Measurements from ENCODE around the gene ATP7B. TPM values are rescaled to one million over a fixed set of nuclear protein-coding genes. Genes with fewer than 3 reads are reported as not detected.

The ATP7B gene
- total and polyA plus RNA-seq, 7 donors = 0.60 to 8.1 (median 5.0) TPM

- Histone ChIP-seq H3K9me3 (no peaks in the 10 kb centered on the region), H3K4me3 (no peak overlapping the region), H3K27ac (peak overlapping the region in 1 of 4 donors; percentile 25), H3K4me1 (no peaks in the 10 kb centered on the region), H3K36me3 (peaks cover 0 to 5% (median 0%) of the 10 kb centered on the region in 4 donors), H3K27me3 (no peaks in the 10 kb centered on the region)
- no peak for DNase-seq
- intact Hi-C loops (cut with DNase I) = no loop called here
- TF ChIP-seq CTCF (IDR thresholded peaks at IDR 0.05) (no peak), EP300 (IDR thresholded peaks at IDR 0.05) (no peak), POLR2AphosphoS5 (IDR thresholded peaks at IDR 0.05) (no peak), POLR2A (IDR thresholded peaks at IDR 0.05) (no peak)
- WGBS, 2 donors = 83 to 87% methylated on average over 8 of the region's 8 CpGs
Observed at GRCh38 chr13:51967482-51968446, 43.5 kb downstream of the ATP7B start.

DNA sequence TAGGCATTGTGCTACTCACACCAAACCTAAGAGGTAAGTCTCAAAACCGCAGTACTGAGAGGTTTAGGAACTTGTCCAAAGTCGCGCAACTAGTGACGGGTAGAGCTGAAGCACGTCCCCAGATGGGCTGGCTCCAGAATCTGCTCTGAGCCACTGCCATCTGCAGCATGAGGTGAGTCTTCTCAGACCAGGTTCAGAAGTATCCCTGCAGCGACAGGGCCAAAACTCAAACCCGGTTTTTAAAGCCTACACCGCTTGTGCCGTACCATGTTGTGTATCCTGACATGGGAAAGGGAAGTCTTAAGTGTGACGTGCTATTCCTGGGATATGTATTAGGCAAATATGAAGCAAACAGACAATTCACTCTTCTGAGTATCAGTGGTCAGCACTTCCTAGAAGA lies 45.1 kb downstream of the ATP7B start:
- intact Hi-C loops (cut with DNase I) = no loop called here
- 94 to 95% methylated on average over 10 of the region's 10 CpGs for WGBS, 2 donors
- H3K27me3 ChIP-seq = no peaks in the 10 kb centered on the region

DNA sequence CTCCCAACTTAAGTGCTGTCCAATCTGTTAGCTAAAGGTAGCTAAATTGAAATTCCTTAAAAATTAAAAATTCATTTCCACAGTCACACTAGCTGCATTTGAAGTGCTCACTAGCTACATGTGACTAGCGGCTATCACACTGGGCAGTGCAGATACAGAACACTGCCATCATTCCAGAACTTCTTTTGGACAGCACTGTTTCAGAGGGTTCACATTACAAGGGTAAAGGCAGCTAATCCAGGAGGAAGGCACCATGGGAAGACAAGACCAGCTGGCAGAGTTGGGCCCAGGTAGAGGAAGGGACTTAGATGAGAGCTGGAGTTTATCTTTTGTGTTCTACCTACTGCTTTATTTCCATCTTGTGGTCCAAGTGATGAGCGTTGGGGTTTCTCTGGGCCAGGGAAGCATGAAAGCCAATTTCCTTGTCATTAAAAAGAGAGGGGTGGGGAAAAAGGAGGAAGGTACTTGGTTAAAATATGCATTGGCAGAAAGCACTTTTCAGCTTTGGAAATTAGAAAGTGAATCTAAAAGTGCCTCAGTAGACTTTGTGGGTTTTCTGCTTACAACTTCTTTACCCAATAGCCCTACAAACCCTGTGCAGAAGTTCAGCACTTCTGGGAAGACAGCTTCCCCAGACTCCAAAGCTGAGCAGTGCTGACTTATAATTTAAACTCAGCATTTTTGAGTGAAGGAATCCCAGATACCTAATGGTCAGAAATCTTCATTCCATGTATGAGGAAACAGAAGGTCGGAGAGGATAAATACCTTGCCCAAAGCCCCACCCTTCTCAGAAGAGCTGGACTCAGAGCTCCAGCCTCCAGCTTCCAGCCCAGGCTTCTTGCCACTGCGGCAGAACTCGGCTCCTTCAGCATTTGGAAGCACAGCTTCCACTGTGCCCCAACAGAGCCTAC lies 49.5 kb downstream of the ATP7B start:
- 49 to 80% methylated on average over 5 of the region's 5 CpGs for WGBS, 2 donors
- Histone ChIP-seq H3K4me1 (no peaks in the 10 kb centered on the region), H3K27ac (no peak overlapping the region), H3K36me3 (peaks cover 0 to 12% (median 0%) of the 10 kb centered on the region in 4 donors), H3K27me3 (no peaks in the 10 kb centered on the region), H3K9me3 (no peaks in the 10 kb centered on the region), H3K4me3 (no peak overlapping the region)
- no peak for DNase-seq
- intact Hi-C loops (cut with DNase I) = no loop called here
- no peak for TF ChIP-seq POLR2AphosphoS5 (IDR thresholded peaks at IDR 0.05)
- no peak for TF ChIP-seq POLR2A (IDR thresholded peaks at IDR 0.05)
- TF ChIP-seq EP300 (IDR thresholded peaks at IDR 0.05) = no peak
- no peak for TF ChIP-seq CTCF (IDR thresholded peaks at IDR 0.05)

More for the DNA sequence above, 45.1 kb downstream of the ATP7B start:
- no peak for DNase-seq
- no peaks in the 10 kb centered on the region for H3K9me3 ChIP-seq
- H3K4me1 ChIP-seq = no peaks in the 10 kb centered on the region
- no peak for TF ChIP-seq POLR2A (IDR thresholded peaks at IDR 0.05)
- TF ChIP-seq EP300 (IDR thresholded peaks at IDR 0.05) = no peak
- TF ChIP-seq POLR2AphosphoS5 (IDR thresholded peaks at IDR 0.05) = no peak
- no peak for TF ChIP-seq CTCF (IDR thresholded peaks at IDR 0.05)
- no peak overlapping the region for H3K4me3 ChIP-seq
- H3K36me3 ChIP-seq = peaks cover 0 to 9% (median 0%) of the 10 kb centered on the region in 4 donors
- H3K27ac ChIP-seq = no peak overlapping the region

DNA sequence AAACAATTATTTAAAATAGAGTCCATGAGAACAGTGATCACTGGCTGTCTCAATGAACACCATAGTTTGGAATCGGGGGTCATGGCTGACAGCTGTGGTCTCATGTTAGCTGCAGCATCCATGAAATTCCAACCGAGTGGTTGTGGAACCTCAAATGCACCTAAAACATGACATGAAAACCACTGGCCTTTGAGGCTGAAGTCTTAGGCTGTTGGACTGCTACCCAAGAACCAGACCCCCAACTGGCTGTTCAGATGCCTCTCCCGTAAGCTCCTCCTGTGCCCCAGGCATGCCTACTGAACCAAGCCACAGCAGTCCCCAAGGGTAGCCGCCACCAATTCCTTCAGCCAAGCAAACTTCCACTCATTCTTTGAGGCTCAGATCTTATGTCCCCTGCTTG lies 50.5 kb downstream of the ATP7B start:
- no peaks in the 10 kb centered on the region for H3K9me3 ChIP-seq
- no peak for TF ChIP-seq POLR2A (IDR thresholded peaks at IDR 0.05)
- peaks cover 0 to 12% (median 0%) of the 10 kb centered on the region in 4 donors for H3K36me3 ChIP-seq
- WGBS, 2 donors = 95 to 99% methylated on average over 4 of the region's 4 CpGs
- no peaks in the 10 kb centered on the region for H3K27me3 ChIP-seq
- H3K4me1 ChIP-seq = no peaks in the 10 kb centered on the region
- no peak for DNase-seq
- no peak overlapping the region for H3K27ac ChIP-seq
- intact Hi-C loops (cut with DNase I) = no loop called here
- H3K4me3 ChIP-seq = no peak overlapping the region

GRCh38 chr13:51959773-51960172 lies 51.5 kb downstream of the ATP7B start:
- intact Hi-C loops (cut with DNase I) = no loop called here
- no peaks in the 10 kb centered on the region for H3K4me1 ChIP-seq
- no peak overlapping the region for H3K27ac ChIP-seq
- no peak for DNase-seq
- no peak overlapping the region for H3K4me3 ChIP-seq
- 16 to 70% methylated on average over 3 of the region's 3 CpGs for whole genome bisulfite sequencing, 2 donors
- no peaks in the 10 kb centered on the region for H3K27me3 ChIP-seq
- peaks cover 0 to 12% (median 0%) of the 10 kb centered on the region in 4 donors for H3K36me3 ChIP-seq
- TF ChIP-seq CTCF (IDR thresholded peaks at IDR 0.05) (no peak), EP300 (IDR thresholded peaks at IDR 0.05) (no peak), POLR2AphosphoS5 (IDR thresholded peaks at IDR 0.05) (no peak)
- no peaks in the 10 kb centered on the region for H3K9me3 ChIP-seq
